Measurements from ENCODE around the gene RUFY4.

Gene RUFY4

DNA sequence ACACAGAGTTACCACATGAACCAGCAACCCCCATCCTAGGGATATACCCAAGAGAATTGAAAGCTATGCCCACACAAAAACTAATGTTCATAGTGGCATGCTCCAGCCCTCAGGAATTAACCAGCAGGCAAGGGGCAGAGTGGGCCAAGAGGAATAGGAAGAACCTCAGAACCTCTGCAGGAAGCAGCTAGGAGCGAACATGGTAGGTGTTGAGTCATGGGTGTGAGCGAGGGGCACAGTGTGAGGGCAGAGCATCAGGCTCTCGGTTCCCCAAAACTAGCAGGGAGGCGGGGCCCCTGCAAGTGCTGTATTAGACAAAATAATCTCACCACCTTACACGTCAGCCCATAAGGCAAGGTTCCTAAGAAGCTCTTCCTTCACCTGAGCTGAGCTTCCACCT lies 5.6 kb upstream of the RUFY4 start:
- ChIA-PET CTCF (interaction anchor here (1.3 to 8.8 kb wide), 3 partner anchors 10 to 277 kb away, joined by 3 to 64 read pairs (median 5); no protein-coding TSS in a partner anchor), POLR2A (no interaction called here)
- H3K4me3 ChIP-seq (ENCODE audit: low read depth, low read length) = no peak overlapping the region
- no peak for TF ChIP-seq CTCF (IDR thresholded peaks at IDR 0.05; ENCODE audit: insufficient read depth, low read length, missing control alignments)
- DNase-seq (ENCODE audit: low read depth, low spot score) = no peak

GRCh38 chr2:218063896-218064295 lies 5.2 kb upstream of the RUFY4 start:
- POLR2A ChIA-PET = no interaction called here
- no peak overlapping the region for H3K4me3 ChIP-seq (ENCODE audit: low read depth, low read length)
- CTCF ChIA-PET = interaction anchor here (1.3 to 8.8 kb wide), 3 partner anchors 10 to 277 kb away, joined by 3 to 64 read pairs (median 5); no protein-coding TSS in a partner anchor
- DNase-seq (ENCODE audit: low read depth, low spot score) = no peak
- no peak for TF ChIP-seq CTCF (IDR thresholded peaks at IDR 0.05; ENCODE audit: insufficient read depth, low read length, missing control alignments)

DNA sequence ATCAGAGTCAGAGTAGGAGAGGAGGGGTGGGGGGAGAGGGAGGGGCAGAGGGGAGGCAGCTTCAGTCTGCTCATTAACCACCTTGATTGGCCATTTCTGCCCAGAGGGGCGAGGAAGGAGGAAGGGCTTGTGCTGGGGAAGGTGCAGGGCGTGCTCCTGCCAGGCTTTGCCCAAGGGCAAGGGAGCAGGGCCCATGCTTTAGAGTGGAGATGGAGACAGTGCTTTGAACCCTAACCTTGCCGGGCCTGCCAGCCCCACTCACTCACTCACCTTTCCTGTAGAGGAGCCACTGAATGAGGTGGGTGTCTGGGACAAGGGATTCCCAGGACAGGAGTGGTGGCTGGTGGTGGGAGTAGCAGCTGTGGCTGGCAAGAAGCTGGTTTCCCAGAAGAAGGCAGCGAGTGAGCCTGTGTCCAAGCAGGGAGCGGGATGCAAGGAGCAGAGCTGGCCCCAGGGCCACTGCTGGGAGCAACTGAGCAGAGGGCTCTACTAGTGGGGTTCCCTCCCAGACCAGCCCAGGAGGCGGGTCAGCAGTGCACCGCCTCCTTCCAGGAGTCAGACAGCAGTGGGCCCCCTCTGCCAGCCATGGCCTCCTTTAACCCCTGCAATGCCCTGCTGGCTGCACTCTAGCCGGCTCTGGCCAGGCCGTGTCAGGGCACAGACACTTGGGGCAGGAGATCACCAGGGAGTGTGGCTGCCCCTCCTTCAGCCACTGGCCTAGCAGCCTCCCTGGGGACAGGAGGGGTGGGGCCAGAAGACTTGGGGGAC lies 3.6 kb upstream of the RUFY4 start:
- POLR2A ChIA-PET = no interaction called here
- no peak for DNase-seq (ENCODE audit: low read depth, low spot score)
- CTCF ChIA-PET = interaction anchor here (1.0 to 8.8 kb wide), 6 partner anchors 8 to 280 kb away, joined by 3 to 64 read pairs (median 4); no protein-coding TSS in a partner anchor
- H3K4me3 ChIP-seq (ENCODE audit: low read depth, low read length) = no peak overlapping the region
- no peak for TF ChIP-seq CTCF (IDR thresholded peaks at IDR 0.05; ENCODE audit: insufficient read depth, low read length, missing control alignments)

DNA sequence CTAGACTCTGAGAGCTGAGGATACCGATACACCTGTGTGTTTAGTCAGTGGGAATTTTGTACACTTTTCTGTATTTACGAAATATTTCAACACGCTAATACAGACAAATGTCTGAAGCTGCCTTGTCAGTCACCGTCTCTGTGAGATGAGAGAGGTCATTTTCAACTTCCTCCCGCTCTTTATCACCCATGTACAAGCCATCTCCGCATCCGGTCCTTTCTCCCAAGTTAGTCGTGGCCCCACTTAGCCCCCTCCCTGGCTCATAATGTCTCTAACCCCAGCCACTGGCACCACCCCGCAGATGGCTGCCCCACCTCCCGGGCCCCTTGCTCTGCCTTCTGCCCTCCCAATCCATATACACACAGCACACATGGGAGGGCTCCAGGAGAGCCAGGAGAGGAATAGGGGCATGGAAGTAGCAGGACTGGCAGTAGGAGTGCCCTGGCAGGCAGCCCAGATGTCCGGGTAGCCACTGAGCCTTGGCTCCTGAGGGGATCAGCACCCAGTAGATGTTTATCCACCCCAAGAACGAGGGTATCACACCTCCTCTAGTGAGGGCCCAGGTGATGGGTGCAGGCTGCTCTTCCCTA lies 2.0 kb upstream of the RUFY4 start:
- DNase-seq (ENCODE audit: low read depth, low spot score) = no peak
- no peak for TF ChIP-seq CTCF (IDR thresholded peaks at IDR 0.05; ENCODE audit: insufficient read depth, low read length, missing control alignments)
- POLR2A ChIA-PET = no interaction called here
- CTCF ChIA-PET = interaction anchor here (0.5 to 8.8 kb wide), 11 partner anchors 9 to 284 kb away, joined by 3 to 64 read pairs (median 5); no protein-coding TSS in a partner anchor
- H3K4me3 ChIP-seq (ENCODE audit: low read depth, low read length) = no peak overlapping the region

DNA sequence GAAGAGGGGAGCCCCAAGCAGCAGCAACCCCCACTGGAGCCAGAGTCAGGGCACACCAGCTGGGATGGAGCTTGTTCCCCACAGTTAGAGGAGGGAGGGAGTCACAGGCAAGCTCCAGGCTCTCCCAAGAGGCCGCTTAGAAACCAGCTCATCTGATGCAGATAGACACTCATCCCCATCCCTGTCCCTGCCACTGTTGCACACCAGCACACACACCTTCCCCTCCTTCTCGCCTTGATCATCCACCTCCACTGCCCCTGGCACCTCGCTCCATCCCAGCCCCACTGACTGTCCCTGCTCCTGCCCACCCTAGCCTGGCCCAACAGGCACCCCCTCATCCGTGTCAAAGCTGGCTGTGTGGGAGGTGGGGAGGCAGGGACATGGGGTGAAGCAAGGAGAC lies 1.5 kb upstream of the RUFY4 start:
- DNase-seq (ENCODE audit: low read depth, low spot score) = no peak
- H3K4me3 ChIP-seq (ENCODE audit: low read depth, low read length) = no peak overlapping the region
- no peak for TF ChIP-seq CTCF (IDR thresholded peaks at IDR 0.05; ENCODE audit: insufficient read depth, low read length, missing control alignments)
- ChIA-PET POLR2A (interaction anchor here (0.5 kb wide), 1 partner anchor 77 kb away, joined by 3 read pairs; no protein-coding TSS in a partner anchor), CTCF (interaction anchor here (0.5 to 8.8 kb wide), 11 partner anchors 10 to 285 kb away, joined by 3 to 64 read pairs (median 5); no protein-coding TSS in a partner anchor)

All from AG04449 (cell line).